HG02763 (cell line): ENCODE results near the gene ERRFI1.
"Not testable (repeated sequence)": the region's sequence is repeated elsewhere in the genome, so short reads cannot be mapped to it uniquely, and the experiment has no call there.

ENCODE experiments used
- ATAC-seq: cut with Tn5 transposase; IDR thresholded peaks from one replicate; pipeline ENCODE4 v1.9.1; 2021; ENCODE audit warnings: mild to moderate bottlenecking, moderate library complexity; ENCODE audit not compliant: unreplicated experiment

Gene ERRFI1

DNA sequence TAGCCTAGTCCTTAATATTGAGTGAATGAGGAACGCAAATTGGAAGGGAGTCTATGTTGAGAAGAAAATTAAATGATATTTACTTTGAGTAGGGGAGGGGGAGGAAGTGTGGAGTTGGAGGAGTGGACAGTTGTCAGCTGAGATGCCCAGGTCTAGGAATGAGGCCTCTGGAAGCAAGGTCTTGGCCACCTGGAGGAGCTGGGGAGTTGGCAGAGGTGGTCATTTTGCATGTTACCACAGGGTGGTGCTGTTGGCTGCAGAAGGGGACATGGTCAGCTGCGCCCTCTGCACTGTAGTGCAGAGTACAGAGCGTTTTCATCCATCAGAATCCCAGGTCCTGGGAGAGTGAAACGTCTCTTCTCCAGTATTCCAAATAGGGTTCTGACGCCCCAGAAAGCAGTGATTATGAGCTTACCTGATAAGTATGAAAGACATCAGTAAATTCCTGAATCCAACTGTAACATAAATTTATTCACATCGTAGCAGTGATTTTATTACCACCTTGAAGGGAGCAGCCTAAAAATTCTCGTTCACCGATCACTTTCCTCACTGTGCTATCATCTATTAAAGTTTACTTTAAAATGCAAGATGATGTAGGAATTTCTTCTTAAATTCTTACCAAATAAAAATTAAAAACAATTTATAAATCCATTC lies 50.8 kb downstream of the ERRFI1 start:
- no peak for ATAC-seq

DNA sequence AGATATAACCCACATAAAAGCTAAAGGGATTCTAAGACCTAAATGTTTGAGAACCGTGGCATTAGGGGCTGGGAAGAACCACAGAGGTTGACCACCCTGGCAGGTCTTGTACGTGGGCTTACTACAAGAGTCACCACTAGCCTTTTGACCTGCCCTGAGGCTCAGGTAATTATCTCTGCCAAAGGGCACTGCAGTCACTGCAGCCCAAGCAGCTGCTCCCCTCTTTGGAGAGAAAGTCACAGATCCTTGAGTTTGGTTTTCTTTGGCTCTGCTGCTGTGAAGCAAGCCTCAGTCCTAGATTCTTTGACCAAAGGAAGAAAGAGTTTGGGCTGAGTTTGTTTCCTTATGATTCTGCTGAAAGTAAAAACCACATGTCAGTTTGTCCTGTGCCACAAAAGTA lies 53.0 kb downstream of the ERRFI1 start:
- ATAC-seq = no peak

DNA sequence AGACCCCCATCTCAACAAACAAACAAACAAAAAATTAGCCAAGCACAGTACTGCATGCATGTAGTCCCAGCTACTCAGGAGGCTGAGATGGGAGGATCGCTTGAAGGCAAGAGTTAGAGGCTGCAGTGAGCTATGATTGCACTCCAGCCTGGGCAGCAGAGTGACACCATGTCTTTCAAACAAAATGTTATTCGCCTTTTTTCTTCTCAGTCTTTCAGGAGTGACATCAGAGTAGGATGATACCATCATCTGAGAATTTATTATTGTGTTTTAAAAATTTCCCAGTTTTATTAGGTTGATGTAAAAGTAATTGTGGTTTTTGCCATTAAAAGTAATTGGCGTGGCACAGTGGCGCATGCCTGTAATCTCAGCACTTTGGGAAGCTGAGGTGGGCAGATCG lies 53.8 kb downstream of the ERRFI1 start:
- ATAC-seq = no peak

DNA sequence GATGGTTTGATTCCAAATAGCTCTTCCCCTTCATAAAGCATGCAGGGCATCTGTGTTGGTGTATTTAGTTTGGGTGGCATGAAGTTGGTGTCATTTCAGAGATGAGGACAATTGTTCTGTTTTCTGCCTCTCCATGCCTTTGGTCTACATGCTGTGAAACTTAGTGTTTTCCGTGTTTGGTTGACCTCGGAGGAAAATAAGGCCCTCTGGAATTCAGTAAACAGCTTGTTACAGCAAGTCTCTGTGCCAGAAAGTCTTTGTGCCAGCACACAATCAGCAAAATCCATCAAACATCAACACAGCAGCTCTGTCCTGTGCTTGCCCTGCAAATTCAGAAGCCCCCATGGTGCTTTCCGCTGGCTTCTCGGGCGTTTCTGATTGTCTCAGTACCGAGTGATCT lies 55.1 kb downstream of the ERRFI1 start:
- no peak for ATAC-seq

DNA sequence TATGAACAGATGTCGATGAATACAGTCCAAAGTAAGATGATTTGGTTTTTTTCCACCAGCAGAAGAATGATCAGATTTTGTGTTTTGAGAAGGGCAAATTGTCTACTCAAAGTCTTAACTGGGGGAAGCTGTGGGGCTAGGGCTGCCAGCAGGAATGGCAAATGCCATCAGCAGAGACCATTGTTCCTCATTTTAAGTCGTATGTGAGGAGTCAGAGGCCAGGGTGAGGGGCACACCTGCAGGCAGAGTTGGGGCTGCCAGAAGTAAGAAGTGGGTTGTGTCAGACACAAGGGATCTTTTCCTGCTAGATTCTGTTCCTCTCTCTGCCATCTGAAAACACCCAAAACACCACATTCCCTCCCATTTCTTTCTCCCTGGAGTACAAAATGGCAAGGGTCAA lies 55.9 kb downstream of the ERRFI1 start:
- ATAC-seq = no peak

DNA sequence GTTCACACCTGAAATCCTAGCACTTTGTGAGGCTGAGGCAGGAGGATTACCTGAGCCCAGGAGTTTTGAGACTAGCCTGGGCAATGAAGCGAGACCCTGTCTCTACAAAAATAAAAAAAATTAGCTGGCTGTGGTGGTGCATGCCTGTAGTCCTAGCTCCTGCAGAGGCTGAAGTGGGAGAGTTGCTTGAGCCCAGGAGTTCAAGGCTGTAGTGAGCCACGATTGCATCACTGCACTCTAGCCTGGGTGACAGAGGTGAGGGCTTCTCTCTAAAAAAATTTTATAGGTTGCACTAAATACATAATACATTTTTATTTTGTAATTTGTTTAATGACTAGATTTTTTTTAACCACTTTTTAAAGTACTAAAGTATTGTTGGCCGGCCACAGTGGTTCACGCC lies 58.5 kb downstream of the ERRFI1 start:
- ATAC-seq = no peak

DNA sequence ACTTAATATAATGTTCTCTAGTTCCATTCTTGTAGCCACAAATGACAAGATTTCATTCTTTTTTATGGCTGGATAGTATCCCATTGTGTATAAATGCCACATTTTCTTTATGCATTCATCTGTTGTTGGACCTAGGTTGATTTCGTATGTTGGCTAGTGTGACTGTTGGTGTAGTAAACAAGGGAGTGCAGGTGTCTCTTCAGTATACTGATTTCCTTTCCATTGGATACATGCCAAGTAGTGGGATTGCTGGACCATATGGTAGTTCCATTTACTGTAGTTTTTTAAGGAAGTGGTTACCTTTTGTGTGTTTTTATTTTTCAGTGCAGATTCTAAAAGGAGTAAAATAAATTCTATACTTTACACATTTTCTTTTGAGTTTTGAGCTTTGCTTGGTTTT lies 58.9 kb downstream of the ERRFI1 start:
- no peak for ATAC-seq

DNA sequence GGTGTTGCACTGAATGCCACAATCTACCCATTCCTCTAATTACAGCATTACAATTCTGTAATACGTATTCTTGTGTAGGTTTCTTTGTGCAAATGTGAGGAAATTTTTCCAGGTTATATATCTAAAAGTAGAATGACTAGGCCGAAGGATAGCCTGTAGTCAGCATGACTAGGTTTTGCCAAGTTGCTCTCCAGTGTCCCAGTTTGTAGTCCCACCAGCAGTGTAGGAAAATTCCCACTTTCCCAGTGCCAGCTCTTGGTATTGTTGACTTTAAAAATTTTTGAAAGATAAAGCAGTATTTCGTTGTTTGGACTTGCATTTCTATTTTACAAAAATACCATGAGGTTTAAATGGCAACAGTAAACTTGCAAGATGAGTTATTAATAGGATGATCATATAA lies 61.6 kb downstream of the ERRFI1 start:
- no peak for ATAC-seq

DNA sequence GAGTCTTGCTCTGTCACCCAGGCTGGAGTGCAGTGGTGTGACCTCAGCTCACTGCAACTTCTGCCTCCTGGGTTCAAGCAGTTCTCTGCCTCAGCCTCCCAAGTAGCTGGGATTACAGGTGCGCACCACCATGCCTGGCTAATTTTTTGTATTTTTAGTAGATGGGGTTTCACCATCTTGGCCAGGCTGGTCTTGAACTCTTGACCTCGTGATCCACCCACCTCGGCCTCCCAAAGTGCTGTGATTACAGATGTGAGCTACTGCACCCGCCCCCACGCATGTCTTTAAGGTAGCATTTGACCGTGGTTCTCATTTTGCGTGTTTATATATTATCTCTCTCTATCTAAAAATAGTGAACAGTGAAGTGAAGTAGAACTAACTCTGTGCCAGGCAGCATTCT lies 62.3 kb downstream of the ERRFI1 start:
- ATAC-seq = not testable (repeated sequence)

DNA sequence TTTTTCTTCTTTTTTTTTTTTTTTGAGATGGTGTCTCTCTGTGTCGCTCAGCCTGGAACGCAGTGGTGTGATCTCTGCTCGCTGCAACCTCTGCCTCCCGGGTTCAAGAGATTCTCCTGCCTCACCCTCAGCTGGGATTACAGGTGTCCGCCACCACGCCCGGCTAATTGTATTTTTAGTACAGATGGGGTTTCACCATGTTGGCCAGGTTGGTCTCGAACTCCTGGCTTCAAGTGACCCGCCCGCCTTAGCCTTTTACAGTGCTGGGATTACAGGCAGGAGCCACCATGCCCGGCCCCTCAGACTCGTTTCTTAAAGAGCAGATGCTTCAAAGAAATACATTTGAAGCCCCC lies 62.8 kb downstream of the ERRFI1 start:
- not testable (repeated sequence) for ATAC-seq

DNA sequence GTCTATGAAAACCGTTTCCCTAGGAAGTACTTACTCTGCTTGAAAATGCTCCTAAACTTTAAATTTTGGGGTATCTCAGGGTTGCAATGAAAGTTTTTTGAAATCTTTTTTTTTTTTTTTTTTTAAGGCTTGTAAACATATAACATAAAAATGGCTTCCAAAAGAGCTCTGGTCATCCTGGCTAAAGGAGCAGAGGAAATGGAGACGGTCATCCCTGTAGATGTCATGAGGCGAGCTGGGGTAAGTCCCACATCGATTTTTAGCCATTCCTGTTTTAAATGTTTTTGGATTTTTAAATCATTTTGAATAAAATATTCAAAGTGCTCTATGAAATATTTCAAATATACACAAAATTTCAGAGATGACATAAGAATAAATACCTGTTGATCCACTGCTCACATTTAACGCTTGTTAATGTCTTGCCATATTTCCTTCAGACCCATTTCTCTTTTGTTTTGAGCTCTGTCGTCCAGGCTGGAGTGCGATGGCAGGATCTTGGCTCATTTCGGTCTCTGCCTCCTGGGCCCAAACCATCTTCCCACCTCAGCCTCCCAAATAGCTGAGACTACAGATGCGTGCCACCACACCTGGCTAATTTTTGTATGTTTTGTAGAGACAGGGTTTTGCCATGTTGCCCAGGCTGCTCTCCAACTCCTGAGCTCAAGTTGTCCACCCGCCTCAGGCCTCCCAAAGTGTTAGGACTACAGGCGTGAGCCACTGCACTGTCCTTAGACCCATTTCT lies 63.3 kb downstream of the ERRFI1 start:
- ATAC-seq = no peak

DNA sequence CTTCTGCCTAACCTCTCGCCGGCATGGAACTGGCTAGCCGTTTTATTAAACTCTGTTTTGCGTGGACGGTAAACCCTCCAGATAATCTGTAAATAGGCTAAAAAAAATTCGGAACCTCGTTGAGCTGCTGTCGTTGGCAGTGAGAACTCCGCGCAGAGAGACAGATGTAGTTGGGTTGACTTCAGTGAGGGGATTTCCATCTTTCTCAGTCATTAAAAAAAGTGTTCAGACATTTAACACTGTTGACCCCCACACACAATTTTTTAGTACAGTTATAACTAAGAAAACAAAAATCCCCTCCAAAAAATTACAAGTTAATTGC lies 64.1 kb downstream of the ERRFI1 start:
- ATAC-seq = no peak
